NCI-H1092 treated with DMSO at 0.1 percent for 48 hours (cell line): ENCODE measurements around the gene MTIF3.

ENCODE experiments used
- DNase-seq: peaks from one replicate; lab custom pipeline; 2025; lab: John Stamatoyannopoulos, UW

MTIF3 gene

GRCh38 chr13:27449936-27450828 lies at the start of gene MTIF3:
Gene MTIF3, minus strand, starts transcription at chr13:27450564. Its CDS starts 10,116 bp downstream, at chr13:27440448.
- DNase-seq: peak; percentile 96

- DNase-seq: no peak
These were observed 47.3 kb upstream of the MTIF3 start for GRCh38 chr13:27497563-27498230.

GRCh38 chr13:27496536-27497273 lies 46.3 kb upstream of the MTIF3 start:
- peak; percentile 15 for DNase-seq

GRCh38 chr13:27496006-27496405 lies 45.6 kb upstream of the MTIF3 start:
- DNase-seq: no peak

GRCh38 chr13:27495551-27495950 lies 45.2 kb upstream of the MTIF3 start:
- peak; percentile 33 for DNase-seq

- DNase-seq: no peak
These were observed 43.6 kb upstream of the MTIF3 start for GRCh38 chr13:27493981-27494380.

GRCh38 chr13:27489456-27489855 lies 39.1 kb upstream of the MTIF3 start:
- DNase-seq: no peak

GRCh38 chr13:27487776-27488175 lies 37.4 kb upstream of the MTIF3 start:
- no peak for DNase-seq

- no peak for DNase-seq
These were observed 33.1 kb upstream of the MTIF3 start for GRCh38 chr13:27483421-27483820.

GRCh38 chr13:27482983-27483382 lies 32.6 kb upstream of the MTIF3 start:
- DNase-seq: no peak

- DNase-seq: peak; percentile 36
These were observed 31.4 kb upstream of the MTIF3 start for GRCh38 chr13:27481766-27482165.

- no peak for DNase-seq
These were observed 26.8 kb upstream of the MTIF3 start for GRCh38 chr13:27476943-27477703.

GRCh38 chr13:27474751-27475268 lies 24.4 kb upstream of the MTIF3 start:
- no peak for DNase-seq

GRCh38 chr13:27472941-27473340 lies 22.6 kb upstream of the MTIF3 start:
- DNase-seq: no peak

GRCh38 chr13:27472441-27472840 lies 22.1 kb upstream of the MTIF3 start:
- no peak for DNase-seq

- no peak for DNase-seq
These were observed 19.9 kb upstream of the MTIF3 start for GRCh38 chr13:27470075-27470820.

GRCh38 chr13:27466513-27466912 lies 16.1 kb upstream of the MTIF3 start:
- DNase-seq: no peak

GRCh38 chr13:27465611-27466010 lies 15.2 kb upstream of the MTIF3 start:
- no peak for DNase-seq

GRCh38 chr13:27463500-27463899 lies 13.1 kb upstream of the MTIF3 start:
- no peak for DNase-seq

GRCh38 chr13:27461940-27462584 lies 11.7 kb upstream of the MTIF3 start:
- no peak for DNase-seq
